BJ (cell line): Measurements from ENCODE around the gene NAP1L4. TPM values are rescaled to one million over a fixed set of nuclear protein-coding genes. Genes with fewer than 3 reads are reported as not detected.

ENCODE experiments used
- CTCF ChIA-PET: fragments of 350-600 bp; formaldehyde crosslinking; extraction: SDS; loops from one replicate; lab custom pipeline; 2021; ENCODE audit warnings: antibody characterized with exemption, inconsistent platforms; lab: Yijun Ruan, JAX
- POLR2A ChIA-PET: fragments of 300-600 bp; sonication (Branson Sonifier 250); formaldehyde crosslinking; extraction: SDS; loops from one replicate; lab custom pipeline; 2021; ENCODE audit warnings: antibody characterized with exemption; lab: Charles Lee
- DNase-seq: peaks from one replicate; pipeline ENCODE4 v3.0.0-alpha.2; 2011; ENCODE audit warnings: low read depth
- H3K27me3 ChIP-seq: 2 replicates; pipeline ENCODE4 v1.6.0; 2011; ENCODE audit warnings: low read length; ENCODE audit not compliant: control insufficient read depth, insufficient read depth
- H3K36me3 ChIP-seq: 2 replicates; pipeline ENCODE4 v1.5.1; 2011; ENCODE audit warnings: low read length; ENCODE audit not compliant: control insufficient read depth, insufficient read depth
- H3K4me3 ChIP-seq: 2 replicates; pipeline ENCODE4 v1.5.1; 2011; ENCODE audit warnings: low read depth, mild to moderate bottlenecking, control low read depth, low read length
- polyA plus RNA-seq: library from polyadenylated mRNA; depleted of rRNA; stranded (reverse); fragments of >200 nt; gene quantifications from 2 replicates; pipeline ENCODE4 v1.2.3, GENCODE V29; 2011
- TF ChIP-seq, protein P1 (sequence below): IDR thresholded peaks from 2 replicates; pipeline ENCODE4 v1.5.1; 2011; ENCODE audit warnings: low read depth, mild to moderate bottlenecking, control low read depth, inconsistent platforms, low read length, moderate library complexity; ENCODE audit not compliant: insufficient read depth

NAP1L4 gene
- polyA plus RNA-seq, 1 experiment: 65.1 TPM

DNA sequence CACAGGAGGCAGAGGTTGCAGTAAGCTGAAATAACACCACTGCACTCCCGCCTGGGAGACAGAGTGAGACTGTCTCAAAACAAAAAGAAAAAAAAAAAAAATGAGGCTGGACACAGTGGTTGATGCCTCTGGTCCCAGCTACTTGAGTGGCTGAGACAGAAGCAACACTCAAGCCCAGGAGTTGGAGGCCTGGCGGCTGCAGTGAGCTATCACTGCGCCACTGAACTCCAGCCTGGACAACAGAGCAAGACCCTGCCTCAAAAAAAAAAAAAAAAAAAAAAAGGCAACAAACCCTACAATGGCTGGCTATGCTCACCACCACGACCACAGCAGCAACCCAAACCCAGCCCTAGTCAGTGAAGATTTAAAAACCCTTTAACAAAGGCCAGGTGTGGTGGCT, 8.2 kb downstream of the NAP1L4 start:
- TF ChIP-seq, protein P1, sequence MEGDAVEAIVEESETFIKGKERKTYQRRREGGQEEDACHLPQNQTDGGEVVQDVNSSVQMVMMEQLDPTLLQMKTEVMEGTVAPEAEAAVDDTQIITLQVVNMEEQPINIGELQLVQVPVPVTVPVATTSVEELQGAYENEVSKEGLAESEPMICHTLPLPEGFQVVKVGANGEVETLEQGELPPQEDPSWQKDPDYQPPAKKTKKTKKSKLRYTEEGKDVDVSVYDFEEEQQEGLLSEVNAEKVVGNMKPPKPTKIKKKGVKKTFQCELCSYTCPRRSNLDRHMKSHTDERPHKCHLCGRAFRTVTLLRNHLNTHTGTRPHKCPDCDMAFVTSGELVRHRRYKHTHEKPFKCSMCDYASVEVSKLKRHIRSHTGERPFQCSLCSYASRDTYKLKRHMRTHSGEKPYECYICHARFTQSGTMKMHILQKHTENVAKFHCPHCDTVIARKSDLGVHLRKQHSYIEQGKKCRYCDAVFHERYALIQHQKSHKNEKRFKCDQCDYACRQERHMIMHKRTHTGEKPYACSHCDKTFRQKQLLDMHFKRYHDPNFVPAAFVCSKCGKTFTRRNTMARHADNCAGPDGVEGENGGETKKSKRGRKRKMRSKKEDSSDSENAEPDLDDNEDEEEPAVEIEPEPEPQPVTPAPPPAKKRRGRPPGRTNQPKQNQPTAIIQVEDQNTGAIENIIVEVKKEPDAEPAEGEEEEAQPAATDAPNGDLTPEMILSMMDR: no peak
- CTCF ChIA-PET: no interaction called here
- Histone ChIP-seq H3K36me3 (peaks cover 1% of the 10 kb centered on the region; the same call in 1 of the 2 replicates), H3K27me3 (no peaks in the 10 kb centered on the region), H3K4me3 (no peak overlapping the region)
- POLR2A ChIA-PET: no interaction called here
- no peak for DNase-seq

DNA sequence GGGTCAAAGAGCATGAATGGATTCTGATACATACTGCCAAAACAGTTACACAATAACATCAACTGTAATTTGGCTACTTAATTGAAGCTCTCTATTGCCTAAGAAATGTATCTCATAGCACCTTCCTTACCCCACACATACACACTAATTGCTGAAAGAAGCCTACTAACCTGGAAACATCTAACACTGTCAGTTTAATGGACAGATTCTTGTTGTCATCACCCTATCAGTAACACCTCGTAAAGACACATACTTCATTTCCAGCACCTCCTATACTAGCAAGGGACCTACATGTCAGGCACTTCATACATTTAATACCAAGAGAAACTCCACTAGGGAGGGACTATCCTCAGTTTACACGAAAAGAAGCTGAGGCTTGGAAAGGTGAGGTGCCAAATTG, 9.9 kb downstream of the NAP1L4 start:
- TF ChIP-seq, protein P1: no peak
- CTCF ChIA-PET: no interaction called here
- peaks cover under 1% of the 10 kb centered on the region; the same call in 1 of the 2 replicates for H3K36me3 ChIP-seq
- no peak overlapping the region for H3K4me3 ChIP-seq
- POLR2A ChIA-PET: no interaction called here
- H3K27me3 ChIP-seq: no peaks in the 10 kb centered on the region
- no peak for DNase-seq

DNA sequence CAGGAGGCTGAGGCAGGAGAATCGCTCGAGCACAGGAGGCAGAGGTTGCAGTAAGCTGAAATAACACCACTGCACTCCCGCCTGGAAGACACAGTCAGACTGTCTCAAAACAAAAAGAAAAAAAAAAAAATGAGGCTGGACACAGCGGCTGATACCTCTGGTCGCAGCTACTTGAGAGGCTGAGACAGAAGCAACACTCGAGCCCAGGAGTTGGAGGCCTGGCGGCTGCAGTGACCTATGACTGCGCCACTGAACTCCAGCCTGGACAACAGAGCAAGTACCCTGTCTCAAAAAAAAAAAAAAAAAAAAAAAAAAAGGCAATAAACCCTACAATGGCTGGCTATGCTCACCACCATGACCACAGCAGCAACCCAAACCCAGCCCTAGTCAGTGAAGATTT, 11.0 kb downstream of the NAP1L4 start:
- Histone ChIP-seq H3K27me3 (no peaks in the 10 kb centered on the region), H3K4me3 (no peak overlapping the region), H3K36me3 (peaks cover 3% of the 10 kb centered on the region)
- DNase-seq: no peak
- ChIA-PET CTCF (no interaction called here), POLR2A (no interaction called here)
- TF ChIP-seq, protein P1: no peak

DNA sequence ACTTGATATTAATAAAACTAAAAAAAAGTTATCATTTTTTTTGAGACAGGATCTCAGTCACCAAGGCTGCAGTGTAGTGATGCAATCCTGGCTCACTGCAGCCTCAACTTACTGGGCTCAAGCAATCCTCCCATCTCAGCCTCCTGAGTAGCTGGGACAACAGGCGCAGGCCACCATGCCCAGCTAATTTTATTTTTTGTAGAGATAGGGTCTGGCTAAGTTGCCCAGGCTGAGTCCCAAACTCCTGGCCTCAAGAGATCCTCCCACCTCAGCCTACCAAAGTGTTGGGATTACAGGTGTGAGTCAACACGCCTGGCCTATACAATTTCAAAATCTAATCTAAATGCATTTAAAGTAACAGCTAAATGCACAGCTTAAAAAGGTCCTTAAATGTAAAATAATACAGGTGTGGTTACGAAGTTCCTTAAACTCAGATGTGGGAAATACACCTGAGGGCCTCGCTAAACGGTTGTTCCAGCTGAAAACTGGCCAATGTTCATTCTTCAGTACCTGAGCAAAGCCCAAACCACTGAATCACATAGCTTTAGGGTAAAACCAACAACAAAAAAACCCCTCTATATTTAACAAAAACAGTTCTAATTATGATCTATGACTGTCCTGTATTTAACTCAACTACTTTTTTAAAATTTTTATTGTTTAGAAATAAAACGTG, 11.8 kb downstream of the NAP1L4 start:
- ChIA-PET CTCF (interaction anchor here (1.7 kb wide), 1 partner anchor 10 kb away, joined by 3 read pairs; no protein-coding TSS in a partner anchor), POLR2A (no interaction called here)
- Histone ChIP-seq H3K36me3 (peaks cover 6% of the 10 kb centered on the region), H3K4me3 (no peak overlapping the region), H3K27me3 (no peaks in the 10 kb centered on the region)
- TF ChIP-seq, protein P1: no peak
- no peak for DNase-seq

DNA sequence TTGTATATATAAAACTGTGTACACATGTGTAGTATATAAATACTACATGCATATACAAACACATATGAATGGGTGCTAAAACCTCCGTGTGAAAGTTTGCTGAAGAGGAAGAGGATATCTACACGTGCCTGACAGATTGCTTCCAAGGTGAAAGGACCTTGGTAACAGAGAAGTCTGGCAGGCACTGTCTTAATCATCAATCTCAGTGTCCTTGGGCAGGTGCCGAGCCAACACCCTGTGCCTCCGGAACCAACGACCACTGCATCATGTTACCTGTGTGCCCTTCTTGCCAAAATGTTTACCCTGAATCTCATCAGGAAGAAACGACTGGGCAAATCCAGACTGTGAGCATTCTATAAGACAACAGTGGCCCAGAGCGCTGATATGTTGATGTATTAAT, 15.0 kb downstream of the NAP1L4 start:
- POLR2A ChIA-PET: no interaction called here
- Histone ChIP-seq H3K36me3 (peaks cover 8% of the 10 kb centered on the region), H3K27me3 (no peaks in the 10 kb centered on the region), H3K4me3 (no peak overlapping the region)
- no peak for DNase-seq
- TF ChIP-seq, protein P1: no peak
- CTCF ChIA-PET: interaction anchor here (1.1 kb wide), 1 partner anchor 24 kb away, joined by 3 read pairs; no protein-coding TSS in a partner anchor
